ENCODE results near the gene PCID2. TPM values are rescaled to one million over a fixed set of nuclear protein-coding genes. Genes with fewer than 3 reads are reported as not detected.

PCID2 gene
- total RNA-seq, 1 donor from 2014 or later: 35.0 TPM

DNA sequence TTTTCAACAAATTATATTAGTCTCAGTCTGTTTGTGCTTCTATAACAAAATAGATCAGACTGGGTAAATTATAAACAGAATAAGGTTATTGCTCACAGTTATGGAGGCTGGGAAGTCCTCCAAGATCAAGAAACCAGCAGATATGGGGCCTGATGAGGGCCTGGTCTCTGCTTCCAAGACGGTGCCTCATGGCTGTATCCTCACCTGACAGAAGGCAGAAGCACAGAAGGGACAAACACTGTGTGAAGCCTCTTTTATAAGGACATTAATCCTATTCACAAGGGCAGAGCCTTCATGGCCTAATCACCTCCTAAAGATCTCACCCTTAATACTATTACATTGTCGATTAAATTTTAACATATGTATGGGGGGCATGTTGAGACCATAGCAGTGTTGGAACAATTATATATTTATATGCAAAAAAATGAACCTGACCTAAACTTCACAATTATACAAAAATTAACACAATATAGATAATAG, 73.1 kb downstream of the PCID2 start:
- DNase-seq (ENCODE audit: extremely low read depth, low read depth, low spot score): no peak

DNA sequence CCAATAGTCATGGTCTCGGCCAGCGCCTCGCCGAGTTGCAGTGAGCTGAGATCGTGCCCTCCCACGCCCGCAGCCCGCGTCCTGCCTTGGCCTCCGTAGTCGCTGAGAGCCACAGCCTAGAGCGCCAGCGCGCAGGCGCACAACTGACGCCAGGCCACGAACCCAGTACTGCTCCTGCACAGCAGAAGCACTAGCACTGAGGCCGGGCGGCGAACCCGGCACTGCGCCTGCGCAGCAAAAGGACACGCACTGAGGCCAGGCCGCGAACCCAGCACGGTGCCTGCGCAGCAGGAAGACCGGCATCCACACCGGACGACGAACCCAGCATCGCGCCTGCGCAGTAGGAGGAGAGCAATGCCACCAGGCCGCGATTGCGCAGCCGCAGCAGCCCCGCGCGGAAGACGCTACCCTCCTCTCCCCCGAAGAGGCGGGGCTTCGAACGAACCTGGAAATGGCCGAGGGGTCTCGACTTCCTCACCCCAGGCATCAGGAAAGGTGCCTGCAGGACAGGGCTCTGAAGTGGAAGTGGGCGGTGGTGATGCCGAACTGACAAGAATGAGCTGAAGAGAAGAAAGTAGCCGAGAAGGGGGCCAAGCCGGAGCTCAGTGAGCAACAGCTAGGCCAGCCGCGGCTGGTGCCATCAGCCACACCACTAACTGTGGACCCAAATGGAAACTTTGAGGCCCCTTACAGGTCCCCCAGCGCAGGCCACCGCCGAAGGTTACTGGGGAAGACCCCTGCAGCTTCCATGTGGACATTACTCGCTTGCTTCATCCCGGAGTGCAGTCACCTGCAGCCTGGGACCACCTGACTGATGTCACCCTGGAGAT, 78.3 kb downstream of the PCID2 start:
- no peak for DNase-seq (ENCODE audit: extremely low read depth, low read depth, low spot score)

GRCh38 chr13:113129480-113129879, 79.0 kb downstream of the PCID2 start:
- no peak for DNase-seq (ENCODE audit: extremely low read depth, low read depth, low spot score)

Other genes starting within 250 kb of the PCID2 start
- 2.4 and 23.4 TPM in 2 replicates for gene MCF2L, start 239.5 kb downstream of the PCID2 start, total RNA-seq
- gene F7, start 102.9 kb downstream of the PCID2 start, total RNA-seq: not detected in 2 replicates
- not detected in 2 replicates for gene F10, start 85.9 kb downstream of the PCID2 start, total RNA-seq
- not detected in 2 replicates for gene PROZ, start 50.0 kb downstream of the PCID2 start, total RNA-seq
- gene CUL4A, start 944 bp upstream of the PCID2 start, total RNA-seq: 108 and 109 TPM in 2 replicates
- gene LAMP1, start 88.6 kb upstream of the PCID2 start, total RNA-seq: 470 and 484 TPM in 2 replicates
- not detected in 2 replicates for gene GRTP1, start 155.5 kb upstream of the PCID2 start, total RNA-seq
- 1.1 and 1.3 TPM in 2 replicates for gene ADPRHL1, start 244.8 kb upstream of the PCID2 start, total RNA-seq